Dermis lymphatic vessel endothelial cell (primary cell): ENCODE measurements around the gene MKI67. TPM values are rescaled to one million over a fixed set of nuclear protein-coding genes. Genes with fewer than 3 reads are reported as not detected.

Experiments
- total RNA-seq: library from RNA; depleted of rRNA; stranded (reverse); fragments of >200 nt; gene quantifications from 2 replicates; pipeline ENCODE4 v1.2.1, GENCODE V29; 2014

MKI67 gene, protein sequence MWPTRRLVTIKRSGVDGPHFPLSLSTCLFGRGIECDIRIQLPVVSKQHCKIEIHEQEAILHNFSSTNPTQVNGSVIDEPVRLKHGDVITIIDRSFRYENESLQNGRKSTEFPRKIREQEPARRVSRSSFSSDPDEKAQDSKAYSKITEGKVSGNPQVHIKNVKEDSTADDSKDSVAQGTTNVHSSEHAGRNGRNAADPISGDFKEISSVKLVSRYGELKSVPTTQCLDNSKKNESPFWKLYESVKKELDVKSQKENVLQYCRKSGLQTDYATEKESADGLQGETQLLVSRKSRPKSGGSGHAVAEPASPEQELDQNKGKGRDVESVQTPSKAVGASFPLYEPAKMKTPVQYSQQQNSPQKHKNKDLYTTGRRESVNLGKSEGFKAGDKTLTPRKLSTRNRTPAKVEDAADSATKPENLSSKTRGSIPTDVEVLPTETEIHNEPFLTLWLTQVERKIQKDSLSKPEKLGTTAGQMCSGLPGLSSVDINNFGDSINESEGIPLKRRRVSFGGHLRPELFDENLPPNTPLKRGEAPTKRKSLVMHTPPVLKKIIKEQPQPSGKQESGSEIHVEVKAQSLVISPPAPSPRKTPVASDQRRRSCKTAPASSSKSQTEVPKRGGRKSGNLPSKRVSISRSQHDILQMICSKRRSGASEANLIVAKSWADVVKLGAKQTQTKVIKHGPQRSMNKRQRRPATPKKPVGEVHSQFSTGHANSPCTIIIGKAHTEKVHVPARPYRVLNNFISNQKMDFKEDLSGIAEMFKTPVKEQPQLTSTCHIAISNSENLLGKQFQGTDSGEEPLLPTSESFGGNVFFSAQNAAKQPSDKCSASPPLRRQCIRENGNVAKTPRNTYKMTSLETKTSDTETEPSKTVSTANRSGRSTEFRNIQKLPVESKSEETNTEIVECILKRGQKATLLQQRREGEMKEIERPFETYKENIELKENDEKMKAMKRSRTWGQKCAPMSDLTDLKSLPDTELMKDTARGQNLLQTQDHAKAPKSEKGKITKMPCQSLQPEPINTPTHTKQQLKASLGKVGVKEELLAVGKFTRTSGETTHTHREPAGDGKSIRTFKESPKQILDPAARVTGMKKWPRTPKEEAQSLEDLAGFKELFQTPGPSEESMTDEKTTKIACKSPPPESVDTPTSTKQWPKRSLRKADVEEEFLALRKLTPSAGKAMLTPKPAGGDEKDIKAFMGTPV (N-terminal part only)
- total RNA-seq = 3.4 and 3.6 TPM in 2 replicates

DNA sequence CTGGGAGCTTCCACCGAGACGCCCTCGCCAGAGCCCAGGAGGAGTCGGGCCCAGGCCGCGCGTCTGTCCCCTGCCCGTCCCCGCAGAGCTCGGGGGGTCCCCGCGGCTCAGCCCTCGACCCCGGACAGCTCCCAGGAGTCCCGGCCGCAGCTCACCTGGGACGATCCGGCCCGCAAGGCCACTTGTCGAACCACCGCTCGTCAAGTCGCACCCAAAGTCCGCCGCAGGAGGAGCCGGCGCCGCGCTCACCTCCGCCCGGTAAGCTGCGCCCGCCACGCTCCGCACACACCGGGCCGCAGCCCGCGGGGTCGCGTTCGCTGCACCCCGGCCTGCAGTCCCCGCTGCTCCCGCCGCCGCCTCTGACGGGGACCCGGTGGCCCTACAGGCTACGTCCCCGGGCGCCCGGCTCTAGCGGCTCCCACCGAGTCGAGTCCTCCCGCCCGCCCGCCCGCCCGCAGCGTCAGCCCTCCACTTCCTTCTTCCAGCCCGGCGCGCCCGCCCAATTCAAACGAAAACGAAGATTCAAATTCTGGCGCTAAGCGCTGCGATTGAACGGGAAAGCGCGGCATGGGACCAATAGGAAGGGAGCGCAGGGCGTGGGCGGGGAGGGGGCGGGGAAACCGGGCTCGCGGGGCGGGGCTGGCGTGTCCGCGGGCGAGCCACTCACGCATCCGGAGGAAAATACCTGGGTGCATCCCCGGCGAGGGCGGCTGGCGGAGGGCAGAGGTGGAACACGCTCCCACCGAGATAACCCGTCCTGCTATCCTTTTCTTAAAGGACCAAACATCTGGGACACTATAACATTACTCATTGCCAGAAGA, at the start of gene MKI67:
Gene MKI67, minus strand, starts transcription at position 480 of the 821 bp plus-strand sequence. CDS start 756 bp downstream, outside the sequence.

Other genes with a start within 250 kb of the MKI67 start
- 0.33 and 0.43 TPM in 2 replicates for gene CLRN3, start 233.5 kb downstream of the MKI67 start, total RNA-seq
- gene PTPRE, start 219.3 kb downstream of the MKI67 start, total RNA-seq = 154 and 203 TPM in 2 replicates